OCI-LY7 (cell line): Measurements from ENCODE around the gene MLPH. TPM values are rescaled to one million over a fixed set of nuclear protein-coding genes. Genes with fewer than 3 reads are reported as not detected.

Experiments
- BruUV-seq: library from RNA; stranded (reverse); fragments of 400-500 nt; replicated peaks from 2 replicates; lab custom pipeline; 2021; lab: Mats Ljungman, UMichigan
- CTCF ChIA-PET: fragments of 300-600 bp; sonication (Branson Sonifier 250); formaldehyde crosslinking; loops from one replicate; lab custom pipeline; 2022; ENCODE audit warnings: antibody characterized with exemption; ENCODE audit not compliant: unreplicated experiment; lab: Charles Lee
- POLR2A ChIA-PET: fragments of 300-600 bp; sonication (Branson Sonifier 250); formaldehyde crosslinking; loops from one replicate; lab custom pipeline; 2022; ENCODE audit warnings: antibody characterized with exemption; lab: Charles Lee
- DNase-seq: peaks from one replicate; pipeline ENCODE4 v3.0.0-alpha.2; 2015; ENCODE audit warnings: low spot score
- H2AFZ ChIP-seq: fragments of 200-600 bp; sonication (generic), shearing (Covaris generic); 2 replicates; pipeline ENCODE4 v1.6.1; 2014; ENCODE audit warnings: mild to moderate bottlenecking, antibody characterized with exemption, low read length, moderate library complexity
- H3K27ac ChIP-seq: fragments of 200-600 bp; sonication (generic); 2 replicates; pipeline ENCODE4 v1.5.1; 2014; ENCODE audit warnings: mixed run types, low read depth, mild to moderate bottlenecking, moderate library complexity, low read length, inconsistent platforms; ENCODE audit not compliant: poor library complexity, severe bottlenecking
- H3K36me3 ChIP-seq: fragments of 200-600 bp; sonication (generic); 2 replicates; pipeline ENCODE4 v1.6.1; 2014; ENCODE audit warnings: mild to moderate bottlenecking, antibody characterized with exemption, low read length, moderate library complexity, mixed read lengths; ENCODE audit not compliant: insufficient read depth
- H3K4me1 ChIP-seq: fragments of 200-600 bp; sonication (generic); 2 replicates; pipeline ENCODE4 v1.5.1; 2014; ENCODE audit warnings: mild to moderate bottlenecking, low read length; ENCODE audit not compliant: insufficient read depth, poor library complexity, severe bottlenecking
- H3K4me2 ChIP-seq: fragments of 200-600 bp; sonication (generic); 2 replicates; pipeline ENCODE4 v1.6.1; 2014; ENCODE audit warnings: mild to moderate bottlenecking, low read length
- H3K4me3 ChIP-seq: fragments of 200-600 bp; sonication (generic); 2 replicates; pipeline ENCODE4 v1.5.1; 2014; ENCODE audit warnings: mild to moderate bottlenecking, low read depth, low read length; ENCODE audit not compliant: poor library complexity, severe bottlenecking
- H3K79me2 ChIP-seq: fragments of 200-600 bp; sonication (generic); 2 replicates; pipeline ENCODE4 v1.6.1; 2016; ENCODE audit warnings: low read depth, mild to moderate bottlenecking, low read length, moderate library complexity, mixed read lengths; ENCODE audit not compliant: insufficient read depth
- H3K9me2 ChIP-seq: fragments of 200-600 bp; sonication (generic); 2 replicates; pipeline ENCODE4 v1.6.1; 2016; ENCODE audit warnings: mild to moderate bottlenecking, low read length, mixed read lengths; ENCODE audit not compliant: insufficient read depth
- H3K9me3 ChIP-seq: fragments of 200-600 bp; sonication (generic); 2 replicates; pipeline ENCODE4 v1.6.1; 2014; ENCODE audit warnings: mild to moderate bottlenecking, mixed run types, low read length, mixed read lengths
- H4K20me1 ChIP-seq: fragments of 200-600 bp; sonication (generic); 2 replicates; pipeline ENCODE4 v1.6.1; 2014; ENCODE audit warnings: mild to moderate bottlenecking, antibody characterized with exemption, low read length, moderate library complexity, mixed read lengths; ENCODE audit not compliant: insufficient read depth
- CTCF ChIP-seq: fragments of 200-600 bp; sonication (generic); conservative IDR thresholded peaks from 2 replicates; pipeline ENCODE4 v1.5.1; 2014; ENCODE audit warnings: mild to moderate bottlenecking, antibody characterized with exemption, low read length, moderate library complexity, mixed read lengths
- EZH2phosphoT487 ChIP-seq: fragments of 200-600 bp; sonication (generic); IDR thresholded peaks from 2 replicates; pipeline ENCODE4 v1.6.1; 2018; ENCODE audit warnings: low read depth, borderline replicate concordance, mild to moderate bottlenecking, mixed run types, antibody characterized with exemption, low read length, moderate library complexity, mixed read lengths
- intact Hi-C: fragments of 100-400 bp; cut with micrococcal nuclease; formaldehyde crosslinking; loops from one replicate; pipeline ENCODE4 v1.10.0; 2022; ENCODE audit not compliant: unreplicated experiment
- total RNA-seq, 2 experiments: library from RNA; depleted of rRNA in 1 of 2; stranded (reverse); fragments of >200 nt in 1 of 2; shearing (Covaris generic) in 1 of 2; gene quantifications; 2 replicates each; pipeline ENCODE4 v1.2.3, GENCODE V29; 2014 to 2022

MLPH gene
- total RNA-seq, 2 experiments from 2014 or later: not detected

- intact Hi-C loops: no loop called here
- no peak overlapping the region for H3K4me3 ChIP-seq
- TF ChIP-seq EZH2phosphoT487: no peak
- no peak for TF ChIP-seq CTCF
- H3K79me2 ChIP-seq: no peaks in the 10 kb centered on the region
- H4K20me1 ChIP-seq: no peaks in the 10 kb centered on the region
- H2AFZ ChIP-seq: no peak overlapping the region
- ChIA-PET CTCF (no interaction called here), POLR2A (no interaction called here)
- no peak overlapping the region for H3K4me2 ChIP-seq
- H3K4me1 ChIP-seq: no peaks in the 10 kb centered on the region
- H3K27ac ChIP-seq: no peak overlapping the region
- H3K9me2 ChIP-seq: no peaks in the 10 kb centered on the region
- BruUV-seq: no TSS peak
- H3K9me3 ChIP-seq: no peaks in the 10 kb centered on the region
- no peak for DNase-seq
- H3K36me3 ChIP-seq: no peaks in the 10 kb centered on the region
These were observed 59.9 kb downstream of the MLPH start for GRCh38 chr2:237546876-237547395.

GRCh38 chr2:237547841-237548416, 60.9 kb downstream of the MLPH start:
- no TSS peak for BruUV-seq
- H4K20me1 ChIP-seq: no peaks in the 10 kb centered on the region
- ChIA-PET POLR2A (no interaction called here), CTCF (no interaction called here)
- no peaks in the 10 kb centered on the region for H3K9me2 ChIP-seq
- no peaks in the 10 kb centered on the region for H3K79me2 ChIP-seq
- H3K4me3 ChIP-seq: no peak overlapping the region
- no peaks in the 10 kb centered on the region for H3K4me1 ChIP-seq
- no peak for TF ChIP-seq EZH2phosphoT487
- no peak for TF ChIP-seq CTCF
- no peak for DNase-seq
- no peaks in the 10 kb centered on the region for H3K36me3 ChIP-seq
- no peaks in the 10 kb centered on the region for H3K9me3 ChIP-seq
- H2AFZ ChIP-seq: no peak overlapping the region
- H3K27ac ChIP-seq: no peak overlapping the region
- H3K4me2 ChIP-seq: no peak overlapping the region
- intact Hi-C loops: no loop called here

- Histone ChIP-seq H3K36me3 (no peaks in the 10 kb centered on the region), H3K4me1 (no peaks in the 10 kb centered on the region), H3K9me2 (no peaks in the 10 kb centered on the region), H4K20me1 (no peaks in the 10 kb centered on the region), H3K79me2 (no peaks in the 10 kb centered on the region), H3K27ac (no peak overlapping the region), H3K4me3 (no peak overlapping the region), H2AFZ (no peak overlapping the region), H3K9me3 (no peaks in the 10 kb centered on the region), H3K4me2 (no peak overlapping the region)
- intact Hi-C loops: no loop called here
- BruUV-seq: no TSS peak
- TF ChIP-seq EZH2phosphoT487 (no peak), CTCF (no peak)
- DNase-seq: no peak
- ChIA-PET POLR2A (no interaction called here), CTCF (no interaction called here)
These were observed 62.2 kb downstream of the MLPH start for GRCh38 chr2:237549216-237549615.
